C4-2B (cell line): ENCODE measurements around the gene CPT1C.
"Not testable (repeated sequence)": the region's sequence is repeated elsewhere in the genome, so short reads cannot be mapped to it uniquely, and the experiment has no call there.

Source experiments
- H3K27ac ChIP-seq: fragments of 450-650 bp; 2 replicates; pipeline ENCODE4 v1.5.1; 2017
- ZFX ChIP-seq: fragments of 450-650 bp; IDR thresholded peaks from 2 replicates; pipeline ENCODE4 v1.6.1; 2017
- TF ChIP-seq, protein P1 (sequence below): fragments of 450-650 bp; conservative IDR thresholded peaks from 2 replicates; pipeline ENCODE4 v1.5.1; 2017; ENCODE audit warnings: mild to moderate bottlenecking

CPT1C gene

DNA sequence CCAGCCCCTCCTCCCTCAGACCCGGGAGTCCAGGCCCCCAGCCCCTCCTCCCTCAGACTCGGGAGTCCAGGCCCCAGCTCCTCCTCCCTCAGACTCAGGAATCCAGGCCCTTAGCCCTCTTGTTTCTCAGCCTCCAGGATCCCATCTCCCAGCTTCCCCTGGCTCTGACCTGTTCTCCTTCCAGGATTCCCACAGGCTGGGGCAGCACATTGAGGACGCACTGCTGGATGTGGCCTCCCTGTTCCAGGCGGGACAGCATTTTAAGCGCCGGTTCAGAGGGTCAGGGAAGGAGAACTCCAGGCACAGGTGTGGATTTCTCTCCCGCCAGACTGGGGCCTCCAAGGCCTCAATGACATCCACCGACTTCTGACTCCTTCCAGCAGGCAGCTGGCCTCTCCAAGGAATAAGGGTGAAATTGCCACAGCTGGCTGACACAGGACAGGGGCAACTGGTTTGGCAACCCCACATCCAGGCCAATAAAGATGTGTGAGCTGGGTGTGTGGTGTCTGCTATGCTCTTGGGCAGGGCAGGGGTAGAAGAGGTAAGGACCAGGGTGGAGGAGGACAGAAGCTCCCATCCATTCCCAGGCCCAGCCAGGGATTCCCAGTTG lies 22.4 kb downstream of the CPT1C start:
- TF ChIP-seq, protein P1, sequence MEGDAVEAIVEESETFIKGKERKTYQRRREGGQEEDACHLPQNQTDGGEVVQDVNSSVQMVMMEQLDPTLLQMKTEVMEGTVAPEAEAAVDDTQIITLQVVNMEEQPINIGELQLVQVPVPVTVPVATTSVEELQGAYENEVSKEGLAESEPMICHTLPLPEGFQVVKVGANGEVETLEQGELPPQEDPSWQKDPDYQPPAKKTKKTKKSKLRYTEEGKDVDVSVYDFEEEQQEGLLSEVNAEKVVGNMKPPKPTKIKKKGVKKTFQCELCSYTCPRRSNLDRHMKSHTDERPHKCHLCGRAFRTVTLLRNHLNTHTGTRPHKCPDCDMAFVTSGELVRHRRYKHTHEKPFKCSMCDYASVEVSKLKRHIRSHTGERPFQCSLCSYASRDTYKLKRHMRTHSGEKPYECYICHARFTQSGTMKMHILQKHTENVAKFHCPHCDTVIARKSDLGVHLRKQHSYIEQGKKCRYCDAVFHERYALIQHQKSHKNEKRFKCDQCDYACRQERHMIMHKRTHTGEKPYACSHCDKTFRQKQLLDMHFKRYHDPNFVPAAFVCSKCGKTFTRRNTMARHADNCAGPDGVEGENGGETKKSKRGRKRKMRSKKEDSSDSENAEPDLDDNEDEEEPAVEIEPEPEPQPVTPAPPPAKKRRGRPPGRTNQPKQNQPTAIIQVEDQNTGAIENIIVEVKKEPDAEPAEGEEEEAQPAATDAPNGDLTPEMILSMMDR: no peak
- no peak for TF ChIP-seq ZFX
- H3K27ac ChIP-seq: no peak overlapping the region

DNA sequence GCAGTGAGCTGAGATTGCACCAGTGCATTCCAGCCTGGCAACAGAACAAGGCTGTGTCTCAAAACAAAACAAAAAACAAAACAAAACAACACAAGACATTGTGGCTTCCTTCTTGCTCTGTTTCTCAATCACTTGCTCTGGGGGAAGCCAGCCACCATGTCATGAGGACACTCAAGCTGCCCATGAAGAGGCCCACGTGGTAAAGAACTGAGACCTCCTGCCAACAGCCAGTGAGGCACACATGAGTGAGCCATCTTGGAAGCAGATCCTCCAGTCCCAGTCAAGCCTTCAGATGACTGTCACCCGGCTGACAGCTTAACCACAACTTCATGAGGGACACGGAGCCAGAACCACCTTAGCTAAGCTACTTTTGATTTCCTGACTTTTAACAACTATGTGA lies 25.2 kb downstream of the CPT1C start:
- no peak for TF ChIP-seq ZFX
- no peak overlapping the region for H3K27ac ChIP-seq

DNA sequence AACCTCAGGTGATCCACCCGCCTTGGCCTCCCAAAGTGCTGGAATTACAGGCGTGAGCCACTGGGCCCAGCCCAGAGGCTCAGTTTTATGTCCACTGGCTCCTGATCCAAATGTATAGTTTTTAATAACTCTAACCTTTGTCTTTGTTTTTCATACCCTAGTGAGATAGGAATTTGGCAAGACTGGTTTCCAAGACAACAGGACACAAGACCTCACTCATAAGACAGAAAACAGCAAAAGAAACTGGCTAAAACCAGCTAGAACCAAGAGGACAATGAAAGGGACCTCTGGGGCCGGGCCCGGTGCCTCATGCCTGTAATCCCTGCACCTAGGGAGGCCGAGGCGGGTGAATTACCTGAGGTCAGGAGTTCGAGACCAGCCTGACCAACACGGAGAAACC lies 27.6 kb downstream of the CPT1C start:
- H3K27ac ChIP-seq: no peak overlapping the region
- TF ChIP-seq, protein P1: no peak
- TF ChIP-seq ZFX: no peak

DNA sequence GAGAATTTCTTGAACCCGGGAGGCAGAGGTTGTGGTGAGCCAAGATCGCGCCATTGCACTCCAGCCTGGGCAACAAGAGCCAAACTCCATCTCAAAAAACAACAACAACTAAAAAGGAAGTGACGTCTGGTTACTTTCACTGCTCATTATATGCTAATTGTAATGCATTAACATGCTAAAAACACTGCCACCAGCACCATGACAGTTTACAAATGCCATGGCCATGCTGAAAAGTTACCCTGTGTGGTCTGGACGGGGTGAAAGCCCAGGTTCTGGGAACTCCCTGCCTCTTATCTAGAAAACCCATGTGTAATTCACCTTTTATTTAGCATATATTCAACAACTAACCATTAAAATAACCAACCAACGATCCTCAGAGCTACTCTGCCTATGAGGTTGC lies 28.1 kb downstream of the CPT1C start:
- TF ChIP-seq, protein P1: no peak
- no peak for TF ChIP-seq ZFX
- H3K27ac ChIP-seq: no peak overlapping the region

DNA sequence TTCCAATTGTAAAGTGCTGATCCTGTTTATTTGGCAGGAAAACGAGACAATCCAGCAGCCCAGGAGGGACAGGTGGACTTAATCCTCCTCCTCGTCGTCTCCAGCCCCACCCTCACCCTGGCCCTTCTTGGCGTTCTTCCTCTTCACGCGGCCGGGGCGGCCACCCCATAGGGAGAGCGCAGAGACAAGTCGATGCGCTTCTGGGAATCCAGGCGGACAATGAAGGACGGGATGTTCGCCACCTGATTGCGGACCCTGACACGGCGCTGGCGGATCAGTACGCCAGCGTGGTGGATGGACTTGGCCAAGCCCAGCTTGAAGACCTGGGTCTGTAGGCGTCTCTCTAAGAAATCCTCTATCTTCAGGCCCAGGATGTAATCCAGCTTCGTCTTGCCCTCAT lies 28.5 kb downstream of the CPT1C start:
- not testable (repeated sequence) for H3K27ac ChIP-seq

DNA sequence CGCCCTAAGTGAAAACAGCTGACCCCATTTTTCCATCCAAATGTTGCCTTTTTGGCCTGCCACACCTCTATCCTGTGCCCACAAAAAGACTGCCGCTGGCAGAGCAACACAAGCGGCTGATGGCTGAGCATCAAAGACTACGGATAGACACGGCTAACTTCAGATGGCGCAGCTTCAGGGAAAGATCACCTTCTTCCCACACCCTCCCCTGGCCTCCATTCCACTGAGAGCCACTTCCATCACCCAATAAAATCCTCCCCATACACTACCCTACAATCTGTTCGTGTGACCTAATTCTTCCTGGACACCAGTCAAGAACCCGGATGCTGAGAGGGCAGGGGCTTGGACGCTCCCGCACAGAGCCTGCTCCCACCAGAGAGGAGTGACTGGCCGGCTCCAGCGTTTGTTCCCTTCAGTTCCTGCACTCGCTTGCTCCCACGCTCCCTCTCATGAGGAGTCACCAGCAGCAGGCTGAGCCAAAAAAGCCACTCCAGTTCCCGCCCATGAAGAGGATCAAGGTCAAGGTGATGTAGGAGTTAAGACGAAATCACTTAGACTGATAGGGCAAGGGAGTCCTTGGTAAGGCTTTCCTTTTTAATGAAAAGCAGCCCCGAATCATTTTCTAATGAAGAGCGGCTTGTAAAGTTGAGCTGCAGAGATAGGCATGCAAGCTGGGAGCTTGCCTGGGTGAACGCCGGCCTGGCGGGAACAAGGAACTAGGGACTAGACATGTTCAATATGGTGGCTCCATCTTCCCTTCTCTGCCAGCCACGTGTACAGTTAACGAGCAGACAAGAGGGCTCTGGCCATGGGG lies 36.5 kb downstream of the CPT1C start:
- TF ChIP-seq, protein P1: no peak
- TF ChIP-seq ZFX: no peak
- no peak overlapping the region for H3K27ac ChIP-seq

- TF ChIP-seq ZFX: no peak
- TF ChIP-seq, protein P1: no peak
- no peak overlapping the region for H3K27ac ChIP-seq
Measured at GRCh38 chr19:49730166-49730565, 39.2 kb downstream of the CPT1C start.

DNA sequence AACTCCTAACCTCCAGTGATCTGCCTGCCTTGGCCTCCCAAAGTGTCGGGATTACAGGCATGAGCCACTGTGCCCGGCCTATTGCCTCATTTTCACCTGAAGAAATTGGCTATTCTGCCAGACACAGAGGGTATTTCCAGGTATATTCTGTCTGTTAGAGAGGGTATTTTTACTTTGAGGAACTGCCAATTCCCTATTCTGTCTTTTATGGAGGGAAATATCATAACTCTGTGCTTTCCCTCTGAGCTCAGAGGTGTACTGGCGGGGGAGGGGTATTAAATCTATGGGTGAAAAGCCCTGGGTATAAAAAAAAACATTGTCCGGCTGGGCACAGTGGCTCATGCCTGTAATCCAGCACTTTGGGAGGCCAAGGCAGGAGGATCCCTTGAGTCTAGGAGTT lies 47.4 kb downstream of the CPT1C start:
- TF ChIP-seq, protein P1: no peak
- no peak for TF ChIP-seq ZFX
- H3K27ac ChIP-seq: no peak overlapping the region
